Fibroblast of the aortic adventitia (primary cell): ENCODE data around the gene FUS. TPM values are rescaled to one million over a fixed set of nuclear protein-coding genes. Genes with fewer than 3 reads are reported as not detected.

ENCODE experiments used
- DNase-seq: peaks from one replicate; pipeline ENCODE4 v3.0.0-alpha.2; 2010; ENCODE audit warnings: low read depth
- H3K4me3 ChIP-seq: 2 replicates; pipeline ENCODE4 v1.5.1; 2011; ENCODE audit warnings: low read depth, mild to moderate bottlenecking, control low read depth, low read length, moderate library complexity
- total RNA-seq: library from RNA; depleted of rRNA; stranded (reverse); fragments of >200 nt; gene quantifications from 2 replicates; pipeline ENCODE4 v1.2.3, GENCODE V29; 2012; ENCODE audit warnings: low replicate concordance
- TF ChIP-seq, protein P1 (sequence below): IDR thresholded peaks from 2 replicates; pipeline ENCODE4 v1.5.1; 2011; ENCODE audit warnings: mild to moderate bottlenecking, low read length, control low read depth, inconsistent platforms; ENCODE audit not compliant: insufficient read depth

The FUS gene
- total RNA-seq, 1 donor, result 65.3 TPM

DNA sequence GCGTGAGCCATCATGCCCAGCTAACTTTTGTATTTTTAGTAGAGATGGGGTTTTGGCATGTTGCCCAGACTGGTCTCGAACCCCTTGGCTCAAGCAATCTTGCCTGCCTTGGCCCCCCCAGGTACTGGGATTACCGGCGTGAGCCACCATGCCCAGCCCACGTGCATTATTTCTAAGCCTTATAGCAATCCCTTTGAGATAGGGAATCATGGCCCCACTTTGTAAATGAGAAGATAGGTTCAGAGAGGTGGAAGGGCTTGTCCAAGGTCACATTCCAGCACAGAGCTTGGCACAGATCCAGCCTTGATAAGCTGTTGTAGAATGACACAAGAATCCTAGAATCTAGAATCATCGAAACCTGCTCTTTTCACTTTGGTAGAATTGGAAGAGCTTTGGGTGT, 26.8 kb downstream of the FUS start:
- TF ChIP-seq, protein P1, sequence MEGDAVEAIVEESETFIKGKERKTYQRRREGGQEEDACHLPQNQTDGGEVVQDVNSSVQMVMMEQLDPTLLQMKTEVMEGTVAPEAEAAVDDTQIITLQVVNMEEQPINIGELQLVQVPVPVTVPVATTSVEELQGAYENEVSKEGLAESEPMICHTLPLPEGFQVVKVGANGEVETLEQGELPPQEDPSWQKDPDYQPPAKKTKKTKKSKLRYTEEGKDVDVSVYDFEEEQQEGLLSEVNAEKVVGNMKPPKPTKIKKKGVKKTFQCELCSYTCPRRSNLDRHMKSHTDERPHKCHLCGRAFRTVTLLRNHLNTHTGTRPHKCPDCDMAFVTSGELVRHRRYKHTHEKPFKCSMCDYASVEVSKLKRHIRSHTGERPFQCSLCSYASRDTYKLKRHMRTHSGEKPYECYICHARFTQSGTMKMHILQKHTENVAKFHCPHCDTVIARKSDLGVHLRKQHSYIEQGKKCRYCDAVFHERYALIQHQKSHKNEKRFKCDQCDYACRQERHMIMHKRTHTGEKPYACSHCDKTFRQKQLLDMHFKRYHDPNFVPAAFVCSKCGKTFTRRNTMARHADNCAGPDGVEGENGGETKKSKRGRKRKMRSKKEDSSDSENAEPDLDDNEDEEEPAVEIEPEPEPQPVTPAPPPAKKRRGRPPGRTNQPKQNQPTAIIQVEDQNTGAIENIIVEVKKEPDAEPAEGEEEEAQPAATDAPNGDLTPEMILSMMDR, result no peak
- no peak overlapping the region for H3K4me3 ChIP-seq
- no peak for DNase-seq

DNA sequence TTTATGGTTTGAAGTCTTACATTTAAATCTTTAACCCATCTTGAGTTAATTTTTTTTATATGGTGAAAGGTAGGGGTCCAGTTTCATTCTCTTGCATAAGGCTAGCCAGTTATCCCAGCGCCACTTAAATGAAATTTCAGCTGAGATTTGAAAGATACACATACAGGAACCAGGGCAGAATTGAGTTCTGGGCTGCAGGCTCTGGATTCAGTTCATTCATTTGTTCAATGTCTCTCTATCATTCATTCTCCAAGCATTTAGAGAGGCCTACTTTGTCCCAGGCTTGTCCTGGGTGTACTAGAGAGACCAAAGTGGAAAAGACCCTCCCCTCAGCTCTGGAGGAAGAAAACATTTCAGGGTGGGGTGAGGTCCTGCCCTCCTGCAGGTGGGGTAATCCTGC, 33.4 kb downstream of the FUS start:
- TF ChIP-seq, protein P1, result no peak
- no peak overlapping the region for H3K4me3 ChIP-seq
- no peak for DNase-seq

DNA sequence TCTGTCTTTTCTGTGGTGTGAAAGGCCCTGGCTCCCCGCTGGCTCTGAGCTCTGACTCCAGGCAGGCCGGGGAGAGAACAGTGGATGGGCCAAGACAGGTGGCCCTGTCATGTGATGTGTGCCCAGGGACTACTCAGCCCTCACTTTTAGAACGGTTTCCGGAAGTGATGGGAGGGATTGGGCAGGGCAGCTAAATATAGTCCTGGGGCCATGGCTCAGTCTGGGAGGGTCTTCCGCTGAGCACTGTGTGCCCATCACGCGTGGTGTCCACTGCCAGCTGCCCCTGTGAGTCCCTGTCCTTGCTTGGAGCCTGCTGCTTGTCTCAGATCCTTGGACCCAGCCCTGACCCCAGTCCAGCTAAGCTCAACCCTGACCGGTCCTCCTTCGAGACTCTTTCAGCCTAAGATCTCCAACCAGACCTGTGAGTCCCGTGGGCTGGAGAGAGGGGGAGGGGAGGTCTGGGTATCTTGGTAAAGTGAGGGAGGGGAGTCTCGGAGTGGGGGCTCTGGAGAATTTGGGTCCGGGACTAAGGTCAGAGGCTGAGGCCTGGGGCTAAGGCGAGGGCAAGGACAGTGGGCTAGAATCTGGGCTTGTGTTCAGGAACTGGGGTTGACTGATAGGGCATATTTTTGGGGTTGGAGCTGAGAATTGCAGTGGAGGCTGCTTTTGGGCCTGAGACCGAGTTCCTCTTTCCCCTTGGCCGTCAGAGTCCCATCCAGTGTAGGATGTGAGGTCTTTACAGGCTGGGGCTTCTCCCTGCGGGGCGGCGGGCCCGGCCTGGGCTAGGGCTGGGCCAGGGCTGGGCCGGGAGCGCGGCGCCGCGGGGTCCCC, 34.2 kb downstream of the FUS start, which contains the start of gene TRIM72:
TSS of gene TRIM72 (plus strand) at position 243 of the 831 bp plus-strand sequence. CDS start 620 bp downstream, outside the sequence.
- H3K4me3 ChIP-seq, result peak within 1 kb of the TSS; percentile 58
- DNase-seq, result no peak
- TF ChIP-seq, protein P1, result no peak

DNA sequence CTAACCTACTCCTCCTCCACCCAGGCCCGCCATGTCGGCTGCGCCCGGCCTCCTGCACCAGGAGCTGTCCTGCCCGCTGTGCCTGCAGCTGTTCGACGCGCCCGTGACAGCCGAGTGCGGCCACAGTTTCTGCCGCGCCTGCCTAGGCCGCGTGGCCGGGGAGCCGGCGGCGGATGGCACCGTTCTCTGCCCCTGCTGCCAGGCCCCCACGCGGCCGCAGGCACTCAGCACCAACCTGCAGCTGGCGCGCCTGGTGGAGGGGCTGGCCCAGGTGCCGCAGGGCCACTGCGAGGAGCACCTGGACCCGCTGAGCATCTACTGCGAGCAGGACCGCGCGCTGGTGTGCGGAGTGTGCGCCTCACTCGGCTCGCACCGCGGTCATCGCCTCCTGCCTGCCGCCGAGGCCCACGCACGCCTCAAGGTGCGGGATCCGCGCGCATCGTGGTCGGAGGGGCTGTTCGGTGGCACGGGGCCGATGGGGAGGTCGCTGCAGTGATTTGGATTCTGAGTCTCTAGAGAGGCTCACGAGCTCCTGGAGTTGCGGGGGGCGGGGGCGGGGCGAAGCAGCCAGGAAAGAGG, 34.9 kb downstream of the FUS start:
- peak overlapping the region; percentile 58 for H3K4me3 ChIP-seq
- DNase-seq, result no peak
- TF ChIP-seq, protein P1, result no peak

DNA sequence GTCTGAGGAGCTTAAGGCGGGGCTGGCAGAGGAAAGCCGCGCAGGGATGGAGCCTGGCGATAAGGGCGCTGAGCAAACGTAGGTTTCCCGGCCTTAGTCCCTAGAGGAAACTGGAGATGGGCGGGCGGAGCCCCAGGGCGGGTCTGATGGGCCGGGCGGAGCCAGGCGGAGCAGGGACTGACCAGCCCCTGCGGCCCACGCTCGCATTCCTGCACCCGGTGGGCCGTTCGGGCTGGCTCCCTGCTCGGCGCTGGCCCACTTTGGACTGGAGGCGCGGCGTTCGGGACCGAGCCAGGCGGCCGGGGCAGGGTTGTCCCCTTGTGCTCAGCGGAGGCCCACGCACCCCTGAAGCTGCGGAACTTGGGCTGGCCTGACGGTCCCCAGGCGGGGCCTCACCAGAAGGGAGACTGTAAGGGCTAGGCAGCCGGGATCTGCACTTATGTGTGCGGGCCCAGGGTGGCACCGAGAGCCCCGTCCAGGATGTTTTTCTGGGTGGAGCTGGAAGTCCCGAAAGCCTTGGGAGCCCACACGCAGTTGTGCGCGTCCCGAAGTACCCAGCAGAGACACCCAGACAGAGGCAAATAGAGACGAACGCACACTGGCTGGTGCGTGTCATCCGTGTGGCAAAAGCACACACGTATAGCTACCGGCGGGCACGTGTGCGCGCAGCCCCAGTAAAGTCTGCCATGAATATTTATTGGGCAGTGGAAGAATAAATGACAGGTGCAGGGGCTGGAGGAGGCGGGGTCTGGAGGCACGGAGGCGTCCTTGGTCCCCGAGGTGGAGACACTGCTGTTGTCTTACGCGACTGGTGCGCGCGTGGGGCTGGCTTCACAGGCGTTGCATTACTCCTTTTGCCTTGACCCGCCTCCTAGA, 35.6 kb downstream of the FUS start:
- TF ChIP-seq, protein P1, result no peak
- peak; percentile 64 for DNase-seq
- peak overlapping the region; percentile 58 for H3K4me3 ChIP-seq

DNA sequence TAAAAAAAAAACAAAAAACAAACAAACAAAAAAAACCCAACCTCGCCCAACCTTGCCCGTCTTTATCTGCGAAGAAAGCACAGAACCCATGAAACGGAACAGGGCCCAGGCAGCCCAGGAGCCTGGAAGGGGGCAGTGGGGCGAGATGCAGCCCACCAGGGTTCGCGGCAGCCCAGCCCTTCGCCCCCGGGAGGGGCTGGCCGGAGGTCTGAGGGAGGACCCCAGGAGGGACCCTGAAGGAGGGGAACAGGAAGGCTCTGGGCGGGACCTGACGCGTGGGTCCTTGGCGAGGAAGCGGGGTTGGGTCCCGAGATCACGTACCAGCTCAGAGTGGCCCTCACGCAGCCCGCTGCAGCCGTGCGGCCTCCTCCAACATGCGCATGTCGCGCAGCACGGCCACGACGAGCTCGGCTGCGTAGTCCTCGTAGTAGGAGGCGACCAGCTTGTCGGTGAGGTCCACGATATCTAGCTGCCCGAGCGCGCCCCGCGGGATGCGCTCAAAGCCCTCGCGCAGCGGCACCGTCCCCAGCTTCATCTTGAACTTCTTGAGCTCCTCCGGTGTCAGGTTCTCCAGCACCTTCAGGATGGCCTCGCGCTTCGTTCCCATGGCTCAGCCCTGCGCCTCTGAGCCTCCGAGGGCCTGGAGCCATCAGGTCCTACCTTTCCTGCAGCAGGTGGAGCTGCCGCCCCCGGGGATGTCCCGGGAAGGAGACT, 36.6 kb downstream of the FUS start, which contains the start of gene PYDC1:
TSS of gene PYDC1 (minus strand) at position 714 of the 714 bp plus-strand sequence. CDS start at position 607, 107 bp downstream.
- H3K4me3 ChIP-seq, result no peak within 1 kb of the TSS
- TF ChIP-seq, protein P1, result no peak
- DNase-seq, result no peak
